Measurements from ENCODE around the gene SDF2.

The SDF2 gene, protein sequence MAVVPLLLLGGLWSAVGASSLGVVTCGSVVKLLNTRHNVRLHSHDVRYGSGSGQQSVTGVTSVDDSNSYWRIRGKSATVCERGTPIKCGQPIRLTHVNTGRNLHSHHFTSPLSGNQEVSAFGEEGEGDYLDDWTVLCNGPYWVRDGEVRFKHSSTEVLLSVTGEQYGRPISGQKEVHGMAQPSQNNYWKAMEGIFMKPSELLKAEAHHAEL

DNA sequence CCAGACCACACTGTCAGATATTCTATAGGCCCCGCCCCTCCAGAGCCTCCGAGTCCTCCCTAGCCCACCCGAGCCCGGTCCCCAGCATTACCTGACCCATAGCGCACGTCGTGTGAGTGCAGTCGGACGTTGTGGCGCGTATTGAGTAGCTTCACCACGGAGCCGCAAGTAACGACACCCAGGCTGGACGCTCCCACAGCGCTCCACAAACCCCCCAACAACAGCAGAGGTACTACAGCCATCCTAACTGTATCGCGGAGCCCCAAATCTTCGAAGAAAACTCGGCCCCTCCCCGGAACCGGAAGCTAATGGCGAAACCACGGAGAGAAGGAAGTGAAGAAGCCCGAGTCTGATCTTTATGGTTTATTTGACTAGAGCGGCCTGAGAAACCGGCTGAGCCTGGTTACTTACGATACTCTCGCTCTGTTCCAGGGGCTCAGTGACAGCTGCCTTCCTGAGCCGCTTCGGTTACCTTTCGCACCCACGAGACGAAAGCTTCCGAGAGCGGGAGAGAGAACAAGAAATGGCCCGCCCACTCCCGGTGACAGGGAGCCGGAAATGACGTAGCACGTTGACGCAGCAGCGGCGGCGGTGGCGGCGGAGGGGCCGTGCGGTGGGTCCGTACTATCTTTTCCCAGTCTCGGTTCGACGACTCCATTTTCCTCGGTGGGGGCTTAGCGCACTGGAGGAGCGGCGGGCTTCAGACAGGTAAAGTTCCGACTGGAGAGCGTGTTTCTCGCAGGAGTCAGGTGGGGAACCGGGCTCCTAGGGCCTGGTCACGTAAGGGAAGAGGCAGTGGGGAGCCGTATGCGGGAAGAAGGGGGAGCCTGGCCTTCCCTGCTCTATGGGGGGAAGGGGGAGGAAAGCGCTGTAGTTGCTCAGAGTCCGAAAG is at the start of gene SDF2, which contains the start of gene SUPT6H:
TSS of gene SDF2 (minus strand) at position 272 of the 892 bp plus-strand sequence. CDS start at position 242, 30 bp downstream.
TSS of gene SUPT6H (plus strand) at position 571 of the 892 bp plus-strand sequence. CDS start 11,197 bp downstream, outside the sequence.
- H3K27ac ChIP-seq (ENCODE audit: low read depth, low read length) = peak within 1 kb of the TSS; percentile 97
- peaks cover 11% of the 10 kb centered on the region for H3K36me3 ChIP-seq (ENCODE audit: control insufficient read depth, insufficient read depth, low read length)
- peaks cover 16% of the 10 kb centered on the region for H3K4me1 ChIP-seq (ENCODE audit: control insufficient read depth, insufficient read depth, low read length)
- peak within 1 kb of the TSS; percentile 96 for H3K9ac ChIP-seq (ENCODE audit: low read length)
- peak within 1 kb of the TSS; percentile 80 for H3K4me3 ChIP-seq (ENCODE audit: low read length)
- H3K27me3 ChIP-seq (ENCODE audit: control insufficient read depth, insufficient read depth, low read length) = no peaks in the 10 kb centered on the region

DNA sequence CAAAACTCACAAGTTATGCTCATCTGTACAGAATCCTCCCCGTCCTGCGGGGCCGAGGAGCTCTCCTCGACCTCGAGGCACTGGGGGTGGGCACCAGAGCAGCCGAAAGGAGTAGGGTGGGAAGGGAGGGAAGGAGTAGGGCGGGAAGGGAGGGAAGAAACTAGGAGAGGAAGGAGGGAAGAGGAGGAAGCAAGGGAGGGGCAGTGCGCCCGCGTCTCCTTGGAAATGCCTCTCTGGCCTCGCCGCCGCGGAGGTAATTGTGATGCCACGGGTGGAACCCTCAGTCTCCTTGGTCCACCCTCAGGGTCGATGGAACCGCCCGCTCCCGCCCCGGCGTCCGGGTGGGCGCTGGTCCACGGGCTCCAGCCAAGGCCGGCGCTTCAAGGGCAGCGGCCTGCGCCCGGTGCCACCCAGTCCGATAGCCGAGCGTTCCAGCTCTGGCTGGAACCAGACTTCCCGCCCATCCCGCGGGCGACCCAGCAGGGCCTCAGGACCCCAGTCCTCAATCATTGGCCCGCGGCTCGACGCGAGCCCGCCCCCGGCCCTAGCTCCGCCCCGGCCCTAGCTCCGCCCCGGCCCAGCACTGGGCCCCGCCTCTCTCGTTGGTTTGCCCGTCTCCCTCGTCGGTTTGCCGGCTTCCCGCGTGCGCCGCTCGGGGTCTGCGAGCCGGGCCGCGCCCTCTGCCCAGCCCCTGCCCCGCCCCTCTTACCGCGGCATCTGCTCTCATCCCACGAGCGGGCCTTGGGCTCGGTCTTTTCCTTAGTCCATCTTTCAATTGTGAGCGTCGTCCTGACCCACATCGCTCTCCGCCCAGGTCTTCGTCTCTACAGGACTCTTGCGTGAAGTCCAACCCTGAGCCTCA is 49.4 kb upstream of the SDF2 start:
- Histone ChIP-seq H3K36me3 (ENCODE audit: control insufficient read depth, insufficient read depth, low read length) (peaks cover 9% of the 10 kb centered on the region), H3K27me3 (ENCODE audit: control insufficient read depth, insufficient read depth, low read length) (no peaks in the 10 kb centered on the region), H3K27ac (ENCODE audit: low read depth, low read length) (peak overlapping the region; percentile 85), H3K9ac (ENCODE audit: low read length) (peak overlapping the region; percentile 76), H3K4me1 (ENCODE audit: control insufficient read depth, insufficient read depth, low read length) (peaks cover 5% of the 10 kb centered on the region), H3K4me3 (ENCODE audit: low read length) (peak overlapping the region; percentile 78)

DNA sequence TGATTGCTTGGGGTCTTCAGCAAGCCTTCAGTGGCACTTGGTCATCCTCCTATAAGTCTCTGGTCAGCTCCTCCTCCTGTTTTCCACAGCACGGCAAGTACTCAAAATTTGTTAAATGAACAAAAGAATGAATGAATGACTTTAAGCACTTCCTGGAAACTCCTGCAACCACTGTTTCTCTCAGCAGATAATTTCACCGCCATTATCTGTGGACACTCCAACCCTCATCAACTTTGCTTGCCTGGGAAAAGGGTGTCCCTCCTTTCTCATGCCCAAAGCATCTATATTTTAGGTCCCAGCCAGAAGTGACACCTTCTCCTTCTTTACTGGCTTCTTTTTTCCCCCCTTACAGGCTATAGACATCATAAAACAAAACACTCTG is 45.6 kb upstream of the SDF2 start:
- no peak overlapping the region for H3K27ac ChIP-seq (ENCODE audit: low read depth, low read length)
- H3K9ac ChIP-seq (ENCODE audit: low read length) = no peak overlapping the region
- peaks cover 5% of the 10 kb centered on the region for H3K4me1 ChIP-seq (ENCODE audit: control insufficient read depth, insufficient read depth, low read length)
- no peak overlapping the region for H3K4me3 ChIP-seq (ENCODE audit: low read length)
- peaks cover 15% of the 10 kb centered on the region for H3K36me3 ChIP-seq (ENCODE audit: control insufficient read depth, insufficient read depth, low read length)
- no peaks in the 10 kb centered on the region for H3K27me3 ChIP-seq (ENCODE audit: control insufficient read depth, insufficient read depth, low read length)

DNA sequence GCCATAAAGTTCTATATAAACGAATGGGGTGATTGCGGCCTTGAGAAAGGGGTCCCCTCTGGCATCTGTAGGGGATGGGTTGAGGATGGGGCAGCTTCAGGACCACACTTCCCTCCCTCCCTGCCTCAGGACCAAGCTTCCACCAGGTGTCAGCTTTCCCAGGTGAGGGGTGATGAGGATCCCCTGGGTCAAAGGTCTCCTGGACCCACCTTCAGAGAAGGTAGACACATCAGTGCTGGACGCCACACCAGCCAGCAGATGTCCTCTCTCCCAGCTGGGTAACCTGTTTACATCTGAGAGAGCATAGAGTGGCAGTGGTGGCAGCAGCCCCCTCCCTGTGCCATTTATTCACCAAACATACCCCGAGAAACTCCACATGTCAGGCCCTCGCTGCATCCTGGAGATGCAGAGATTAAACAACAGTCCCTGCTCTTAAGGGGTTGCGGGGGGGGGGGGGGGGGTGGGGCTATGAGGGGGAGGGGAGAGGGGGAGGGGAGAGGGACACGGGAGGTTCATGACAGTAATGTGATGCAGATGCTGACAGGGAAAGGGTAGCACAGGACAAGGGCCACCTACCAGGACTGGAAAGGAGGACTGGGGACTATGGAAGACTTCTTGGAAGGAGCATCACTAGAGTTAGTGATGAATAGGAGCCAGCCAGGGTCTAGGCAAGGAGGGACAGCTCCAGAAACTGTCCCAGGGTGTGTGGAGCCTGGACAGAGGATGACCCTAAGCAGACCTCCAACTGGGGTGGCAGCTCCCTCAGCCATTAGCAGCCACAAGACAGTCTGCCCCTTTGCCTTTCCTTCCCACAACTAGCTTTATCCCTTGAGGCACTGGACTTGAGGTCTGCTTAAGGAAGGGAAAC is 45.0 kb upstream of the SDF2 start:
- H3K4me3 ChIP-seq (ENCODE audit: low read length) = no peak overlapping the region
- no peak overlapping the region for H3K27ac ChIP-seq (ENCODE audit: low read depth, low read length)
- peaks cover 3% of the 10 kb centered on the region for H3K4me1 ChIP-seq (ENCODE audit: control insufficient read depth, insufficient read depth, low read length)
- H3K9ac ChIP-seq (ENCODE audit: low read length) = no peak overlapping the region
- peaks cover 20% of the 10 kb centered on the region for H3K36me3 ChIP-seq (ENCODE audit: control insufficient read depth, insufficient read depth, low read length)
- no peaks in the 10 kb centered on the region for H3K27me3 ChIP-seq (ENCODE audit: control insufficient read depth, insufficient read depth, low read length)

DNA sequence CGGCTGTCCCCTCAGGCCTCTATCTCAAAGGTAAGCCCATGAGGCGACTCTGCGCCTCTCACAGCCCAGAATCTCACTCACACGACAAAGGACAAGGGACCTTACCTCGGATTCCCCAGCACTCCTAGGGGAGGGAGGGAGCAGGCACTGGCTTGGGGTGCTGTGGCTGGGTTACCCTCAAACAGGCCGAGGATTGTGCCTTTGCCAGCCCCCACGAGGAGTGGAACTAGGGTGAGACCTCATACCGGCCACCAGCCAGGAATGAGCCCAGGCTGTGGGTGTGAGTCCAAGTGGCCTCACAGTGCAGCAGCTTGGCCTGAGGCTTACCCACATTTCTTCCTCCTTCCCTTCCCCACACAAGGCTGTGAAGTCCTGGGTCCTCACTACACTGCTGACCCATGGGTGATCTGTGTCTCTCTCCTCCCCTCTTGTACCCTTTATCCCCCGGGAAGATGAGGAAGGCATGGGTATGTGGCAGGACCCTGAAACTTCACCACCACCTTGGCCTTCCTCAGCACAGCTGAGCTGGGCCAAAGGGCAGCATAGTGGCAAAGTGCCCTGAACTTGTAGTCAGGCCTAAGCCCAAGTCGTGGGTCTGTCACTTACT is 44.1 kb upstream of the SDF2 start:
- Histone ChIP-seq H3K27ac (ENCODE audit: low read depth, low read length) (no peak overlapping the region), H3K4me3 (ENCODE audit: low read length) (no peak overlapping the region), H3K36me3 (ENCODE audit: control insufficient read depth, insufficient read depth, low read length) (peaks cover 29% of the 10 kb centered on the region), H3K9ac (ENCODE audit: low read length) (no peak overlapping the region), H3K27me3 (ENCODE audit: control insufficient read depth, insufficient read depth, low read length) (no peaks in the 10 kb centered on the region), H3K4me1 (ENCODE audit: control insufficient read depth, insufficient read depth, low read length) (no peaks in the 10 kb centered on the region)

DNA sequence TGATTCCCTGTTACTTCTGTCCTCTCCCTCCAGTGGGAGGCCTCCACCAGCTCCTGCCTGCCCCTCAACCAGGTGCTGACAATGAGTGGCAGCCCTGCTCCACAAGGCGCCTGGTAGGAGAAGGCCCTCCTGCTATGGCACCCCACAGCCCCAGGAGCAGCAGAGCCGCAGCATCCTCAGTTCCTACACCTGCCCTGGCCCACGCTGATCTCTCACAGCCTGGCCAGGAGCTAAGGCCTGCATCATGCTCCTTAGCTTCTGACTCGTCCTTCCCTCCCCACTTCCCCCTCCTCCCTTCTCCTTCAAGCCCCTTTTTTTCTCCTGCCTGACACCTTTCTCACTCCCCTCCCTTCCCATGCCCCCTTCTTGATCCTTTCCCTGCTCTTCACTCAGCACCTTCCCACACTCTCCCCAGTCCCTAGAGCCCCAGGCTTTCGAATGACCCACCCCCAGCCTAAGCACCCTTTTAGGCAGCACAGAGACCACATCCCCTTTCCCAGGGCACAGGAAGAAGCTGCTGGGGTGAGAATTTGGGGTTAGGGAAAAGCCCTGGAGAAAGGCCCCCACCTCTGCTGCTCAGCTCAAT is 43.5 kb upstream of the SDF2 start:
- H3K27ac ChIP-seq (ENCODE audit: low read depth, low read length) = no peak overlapping the region
- no peak overlapping the region for H3K9ac ChIP-seq (ENCODE audit: low read length)
- H3K4me3 ChIP-seq (ENCODE audit: low read length) = no peak overlapping the region
- H3K27me3 ChIP-seq (ENCODE audit: control insufficient read depth, insufficient read depth, low read length) = no peaks in the 10 kb centered on the region
- H3K36me3 ChIP-seq (ENCODE audit: control insufficient read depth, insufficient read depth, low read length) = peaks cover 34% of the 10 kb centered on the region
- H3K4me1 ChIP-seq (ENCODE audit: control insufficient read depth, insufficient read depth, low read length) = no peaks in the 10 kb centered on the region

DNA sequence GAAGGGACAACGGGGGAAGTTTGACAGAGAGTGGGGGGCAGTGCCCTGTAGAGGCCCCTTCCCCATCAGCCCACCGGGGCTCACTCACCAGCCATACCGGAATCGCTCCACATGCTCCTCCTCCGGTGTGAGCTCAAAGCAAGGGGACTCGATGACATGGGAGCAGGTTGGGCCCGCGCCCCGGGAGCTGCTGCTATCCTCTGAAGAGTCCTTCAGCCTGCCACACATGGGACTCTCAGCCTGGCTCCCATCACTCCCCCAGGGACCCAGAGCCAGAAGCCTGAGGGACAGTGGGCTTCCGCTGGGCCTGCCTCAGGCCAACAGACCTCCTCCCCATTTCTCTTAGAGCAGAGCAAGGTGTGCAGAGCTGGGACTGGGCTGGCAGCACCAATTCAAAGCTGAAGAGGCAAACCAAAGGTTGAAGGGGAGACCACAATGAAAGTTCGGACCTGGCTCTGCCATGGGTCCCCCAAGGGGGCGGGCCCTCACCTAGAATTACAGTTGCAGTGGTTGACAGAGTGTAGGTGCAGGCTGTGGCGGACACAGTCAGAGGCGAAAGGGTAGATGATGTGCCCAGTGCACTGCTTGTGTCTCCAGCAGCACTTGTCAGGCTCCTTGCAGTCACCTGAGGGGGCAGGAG is 42.6 kb upstream of the SDF2 start:
- no peak overlapping the region for H3K4me3 ChIP-seq (ENCODE audit: low read length)
- H3K4me1 ChIP-seq (ENCODE audit: control insufficient read depth, insufficient read depth, low read length) = no peaks in the 10 kb centered on the region
- H3K36me3 ChIP-seq (ENCODE audit: control insufficient read depth, insufficient read depth, low read length) = peaks cover 42% of the 10 kb centered on the region
- no peak overlapping the region for H3K9ac ChIP-seq (ENCODE audit: low read length)
- no peaks in the 10 kb centered on the region for H3K27me3 ChIP-seq (ENCODE audit: control insufficient read depth, insufficient read depth, low read length)
- H3K27ac ChIP-seq (ENCODE audit: low read depth, low read length) = no peak overlapping the region

DNA sequence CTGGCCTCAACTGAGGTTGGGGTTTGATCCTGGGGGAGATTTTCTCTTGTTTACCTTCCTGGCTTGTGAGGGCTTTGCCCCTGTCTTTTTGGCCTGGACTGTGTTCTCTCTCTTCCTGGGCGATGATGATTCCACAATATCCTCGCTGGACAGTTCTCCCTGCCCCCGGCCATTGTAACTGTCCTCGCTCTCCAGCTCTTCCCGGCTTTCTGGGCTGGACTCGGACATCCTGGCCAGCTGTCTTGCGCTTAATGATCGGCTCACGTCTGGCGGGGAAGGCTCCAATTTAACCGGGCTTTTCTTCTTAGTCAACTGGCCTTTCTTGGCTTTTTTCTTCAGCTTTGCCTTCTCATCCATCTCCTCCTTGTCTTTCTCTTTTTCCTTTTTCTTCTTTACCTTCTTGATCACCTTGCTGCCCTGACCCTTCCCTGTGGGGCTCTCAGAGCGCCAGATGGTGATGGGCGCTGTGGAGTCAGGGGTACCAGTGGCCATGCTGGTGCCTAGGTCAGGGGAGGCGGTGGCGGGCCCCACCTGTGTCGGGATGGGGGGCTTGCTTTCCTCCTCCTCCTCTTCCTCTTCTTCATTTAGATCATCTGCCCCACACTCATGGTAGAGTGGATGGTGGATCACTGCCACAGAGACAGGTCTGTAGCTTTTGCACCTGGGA is 42.0 kb upstream of the SDF2 start:
- Histone ChIP-seq H3K4me3 (ENCODE audit: low read length) (no peak overlapping the region), H3K27ac (ENCODE audit: low read depth, low read length) (no peak overlapping the region), H3K36me3 (ENCODE audit: control insufficient read depth, insufficient read depth, low read length) (peaks cover 48% of the 10 kb centered on the region), H3K4me1 (ENCODE audit: control insufficient read depth, insufficient read depth, low read length) (no peaks in the 10 kb centered on the region), H3K27me3 (ENCODE audit: control insufficient read depth, insufficient read depth, low read length) (no peaks in the 10 kb centered on the region), H3K9ac (ENCODE audit: low read length) (no peak overlapping the region)

DNA sequence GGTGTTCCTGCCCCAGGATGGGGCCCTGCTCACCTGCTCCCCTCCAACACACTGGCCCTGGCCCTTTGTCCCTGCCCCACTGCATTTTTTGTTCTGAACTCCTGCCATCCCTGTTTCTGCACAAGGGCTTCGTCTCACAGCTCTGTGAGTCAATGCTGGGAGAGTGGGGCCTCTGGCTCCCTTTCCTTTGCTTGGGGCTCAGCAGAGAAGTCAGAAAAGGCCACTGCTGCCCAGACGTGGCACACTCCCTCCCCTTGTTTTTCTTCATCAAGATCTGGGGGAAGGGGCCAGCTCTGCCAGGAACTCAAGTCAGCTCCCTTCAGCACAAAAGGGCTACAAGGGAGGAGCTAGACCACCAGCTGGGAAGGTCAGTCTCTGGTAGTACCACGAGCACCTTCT is 41.0 kb upstream of the SDF2 start:
- Histone ChIP-seq H3K36me3 (ENCODE audit: control insufficient read depth, insufficient read depth, low read length) (peaks cover 57% of the 10 kb centered on the region), H3K4me3 (ENCODE audit: low read length) (no peak overlapping the region), H3K27ac (ENCODE audit: low read depth, low read length) (no peak overlapping the region), H3K4me1 (ENCODE audit: control insufficient read depth, insufficient read depth, low read length) (no peaks in the 10 kb centered on the region), H3K9ac (ENCODE audit: low read length) (no peak overlapping the region), H3K27me3 (ENCODE audit: control insufficient read depth, insufficient read depth, low read length) (no peaks in the 10 kb centered on the region)

DNA sequence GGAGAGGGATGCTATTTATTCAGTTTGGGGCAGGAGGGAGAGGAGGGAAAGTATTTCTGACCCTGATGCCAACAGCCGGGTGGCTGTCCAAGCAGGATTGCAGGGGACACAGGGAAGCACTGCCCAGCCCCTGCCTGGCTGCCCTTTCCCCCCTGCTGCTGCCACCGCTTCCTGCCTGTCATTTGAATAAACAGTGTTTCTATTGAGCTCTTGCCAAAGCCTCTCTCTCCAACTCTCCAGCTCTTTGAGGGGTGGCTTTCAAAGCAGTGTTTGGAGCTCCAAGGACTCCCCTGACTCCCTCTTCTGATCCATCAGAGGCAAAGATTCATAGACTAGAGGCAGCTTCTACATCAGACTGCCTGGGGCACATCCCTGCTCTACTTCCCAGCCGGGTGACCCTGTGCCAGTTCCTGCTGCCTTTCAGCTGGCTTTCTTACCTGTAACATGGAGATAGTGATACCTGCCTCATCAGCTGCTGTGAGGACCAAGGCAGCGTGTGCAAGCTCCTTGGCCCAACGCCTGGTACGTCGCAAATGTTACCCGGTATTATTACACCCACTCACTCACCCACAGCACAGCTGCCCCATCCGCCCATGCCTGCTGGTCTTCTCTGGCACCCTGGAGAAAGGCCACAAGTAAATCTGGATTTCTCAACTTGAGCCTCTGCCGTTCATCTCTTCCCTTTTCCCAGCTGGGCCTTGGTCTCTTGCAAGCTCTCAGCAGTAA is 40.5 kb upstream of the SDF2 start:
- H3K27me3 ChIP-seq (ENCODE audit: control insufficient read depth, insufficient read depth, low read length) = no peaks in the 10 kb centered on the region
- H3K36me3 ChIP-seq (ENCODE audit: control insufficient read depth, insufficient read depth, low read length) = peaks cover 62% of the 10 kb centered on the region
- H3K4me1 ChIP-seq (ENCODE audit: control insufficient read depth, insufficient read depth, low read length) = no peaks in the 10 kb centered on the region
- no peak overlapping the region for H3K9ac ChIP-seq (ENCODE audit: low read length)
- H3K4me3 ChIP-seq (ENCODE audit: low read length) = no peak overlapping the region
- no peak overlapping the region for H3K27ac ChIP-seq (ENCODE audit: low read depth, low read length)

All from rectal smooth muscle tissue (tissue), 1 donor.